ENCODE results near the gene BUD23. TPM values are rescaled to one million over a fixed set of nuclear protein-coding genes. Genes with fewer than 3 reads are reported as not detected.

The BUD23 gene
- total and polyA plus RNA-seq, 9 of the 15 experiments (the other 6 are each of a cell fraction or from before 2014, with no cell fraction given): 79.5 to 270 (median 150) TPM

- TF ChIP-seq, protein P1, sequence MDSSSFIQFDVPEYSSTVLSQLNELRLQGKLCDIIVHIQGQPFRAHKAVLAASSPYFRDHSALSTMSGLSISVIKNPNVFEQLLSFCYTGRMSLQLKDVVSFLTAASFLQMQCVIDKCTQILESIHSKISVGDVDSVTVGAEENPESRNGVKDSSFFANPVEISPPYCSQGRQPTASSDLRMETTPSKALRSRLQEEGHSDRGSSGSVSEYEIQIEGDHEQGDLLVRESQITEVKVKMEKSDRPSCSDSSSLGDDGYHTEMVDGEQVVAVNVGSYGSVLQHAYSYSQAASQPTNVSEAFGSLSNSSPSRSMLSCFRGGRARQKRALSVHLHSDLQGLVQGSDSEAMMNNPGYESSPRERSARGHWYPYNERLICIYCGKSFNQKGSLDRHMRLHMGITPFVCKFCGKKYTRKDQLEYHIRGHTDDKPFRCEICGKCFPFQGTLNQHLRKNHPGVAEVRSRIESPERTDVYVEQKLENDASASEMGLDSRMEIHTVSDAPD (CRISPR knock-in tag; IDR thresholded peaks at IDR 0.05): no peak
- TF ChIP-seq RHOXF2B (CRISPR knock-in tag; conservative IDR thresholded peaks at IDR 0.05) (no peak), CXXC5 (CRISPR knock-in tag; IDR thresholded peaks at IDR 0.05) (no peak), ARNT (IDR thresholded peaks at IDR 0.05) (no peak), SPI1 (IDR thresholded peaks at IDR 0.05; ENCODE audit: borderline replicate concordance, low read depth, low read length) (peak; percentile 71; the same call in 1 of the 2 replicates), SMAD4 (CRISPR knock-in tag; conservative IDR thresholded peaks at IDR 0.05) (no peak), KDM1A (IDR thresholded peaks at IDR 0.05) (peak; percentile 64 to 75), RBM25 (IDR thresholded peaks at IDR 0.05; ENCODE audit: low read depth, low read length, severe bottlenecking) (peak; percentile 97)
- TF ChIP-seq, protein P2, sequence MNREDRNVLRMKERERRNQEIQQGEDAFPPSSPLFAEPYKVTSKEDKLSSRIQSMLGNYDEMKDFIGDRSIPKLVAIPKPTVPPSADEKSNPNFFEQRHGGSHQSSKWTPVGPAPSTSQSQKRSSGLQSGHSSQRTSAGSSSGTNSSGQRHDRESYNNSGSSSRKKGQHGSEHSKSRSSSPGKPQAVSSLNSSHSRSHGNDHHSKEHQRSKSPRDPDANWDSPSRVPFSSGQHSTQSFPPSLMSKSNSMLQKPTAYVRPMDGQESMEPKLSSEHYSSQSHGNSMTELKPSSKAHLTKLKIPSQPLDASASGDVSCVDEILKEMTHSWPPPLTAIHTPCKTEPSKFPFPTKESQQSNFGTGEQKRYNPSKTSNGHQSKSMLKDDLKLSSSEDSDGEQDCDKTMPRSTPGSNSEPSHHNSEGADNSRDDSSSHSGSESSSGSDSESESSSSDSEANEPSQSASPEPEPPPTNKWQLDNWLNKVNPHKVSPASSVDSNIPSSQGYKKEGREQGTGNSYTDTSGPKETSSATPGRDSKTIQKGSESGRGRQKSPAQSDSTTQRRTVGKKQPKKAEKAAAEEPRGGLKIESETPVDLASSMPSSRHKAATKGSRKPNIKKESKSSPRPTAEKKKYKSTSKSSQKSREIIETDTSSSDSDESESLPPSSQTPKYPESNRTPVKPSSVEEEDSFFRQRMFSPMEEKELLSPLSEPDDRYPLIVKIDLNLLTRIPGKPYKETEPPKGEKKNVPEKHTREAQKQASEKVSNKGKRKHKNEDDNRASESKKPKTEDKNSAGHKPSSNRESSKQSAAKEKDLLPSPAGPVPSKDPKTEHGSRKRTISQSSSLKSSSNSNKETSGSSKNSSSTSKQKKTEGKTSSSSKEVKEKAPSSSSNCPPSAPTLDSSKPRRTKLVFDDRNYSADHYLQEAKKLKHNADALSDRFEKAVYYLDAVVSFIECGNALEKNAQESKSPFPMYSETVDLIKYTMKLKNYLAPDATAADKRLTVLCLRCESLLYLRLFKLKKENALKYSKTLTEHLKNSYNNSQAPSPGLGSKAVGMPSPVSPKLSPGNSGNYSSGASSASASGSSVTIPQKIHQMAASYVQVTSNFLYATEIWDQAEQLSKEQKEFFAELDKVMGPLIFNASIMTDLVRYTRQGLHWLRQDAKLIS (CRISPR knock-in tag; IDR thresholded peaks at IDR 0.05): no peak
Measured at GRCh38 chr7:73645643-73646174, 37.7 kb upstream of the BUD23 start (continued).
